Left lobe of liver (tissue), 1 donor: Measurements from ENCODE around the gene ADGRE2. TPM values are rescaled to one million over a fixed set of nuclear protein-coding genes. Genes with fewer than 3 reads are reported as not detected.

Experiments used
- total RNA-seq: library from RNA; stranded (reverse); gene quantifications from one replicate; pipeline ENCODE4 v1.2.1, GENCODE V29; 2021
- donor health status: DM: no; HTN: yes; CAD: no.

The ADGRE2 gene
- total RNA-seq, 1 donor from 2014 or later: 1.6 TPM

Other genes starting within 250 kb of the ADGRE2 start
- gene TECR, start 249.0 kb downstream of the ADGRE2 start, total RNA-seq: 101 TPM
- gene NDUFB7, start 206.5 kb downstream of the ADGRE2 start, total RNA-seq: 134 TPM
- gene CLEC17A, start 195.5 kb downstream of the ADGRE2 start, total RNA-seq: not detected
- 0.10 TPM for gene ADGRE3, start 103.7 kb downstream of the ADGRE2 start, total RNA-seq
- 3.6 TPM for gene ZNF333, start 88.5 kb downstream of the ADGRE2 start, total RNA-seq
- not detected for gene OR7A5, start 56.6 kb upstream of the ADGRE2 start, total RNA-seq
- not detected for gene OR7C1, start 56.6 kb upstream of the ADGRE2 start, total RNA-seq
- gene OR7A10, start 70.4 kb upstream of the ADGRE2 start, total RNA-seq: not detected
- gene OR7A17, start 107.6 kb upstream of the ADGRE2 start, total RNA-seq: not detected
- gene OR7C2, start 162.9 kb upstream of the ADGRE2 start, total RNA-seq: not detected
- not detected for gene SLC1A6, start 201.3 kb upstream of the ADGRE2 start, total RNA-seq